OCI-M2 (cell line): ENCODE data around the gene GGT5.
A peak's percentile ranks its signal among the peaks of the same experiment; 100 is the strongest.
"Not testable (repeated sequence)": the region's sequence is repeated elsewhere in the genome, so short reads cannot be mapped to it uniquely, and the experiment has no call there.

Experiments used
- DNase-seq: peaks from one replicate; lab custom pipeline; 2025; ENCODE audit not compliant: unreplicated experiment; lab: John Stamatoyannopoulos, UW

GGT5 gene, protein sequence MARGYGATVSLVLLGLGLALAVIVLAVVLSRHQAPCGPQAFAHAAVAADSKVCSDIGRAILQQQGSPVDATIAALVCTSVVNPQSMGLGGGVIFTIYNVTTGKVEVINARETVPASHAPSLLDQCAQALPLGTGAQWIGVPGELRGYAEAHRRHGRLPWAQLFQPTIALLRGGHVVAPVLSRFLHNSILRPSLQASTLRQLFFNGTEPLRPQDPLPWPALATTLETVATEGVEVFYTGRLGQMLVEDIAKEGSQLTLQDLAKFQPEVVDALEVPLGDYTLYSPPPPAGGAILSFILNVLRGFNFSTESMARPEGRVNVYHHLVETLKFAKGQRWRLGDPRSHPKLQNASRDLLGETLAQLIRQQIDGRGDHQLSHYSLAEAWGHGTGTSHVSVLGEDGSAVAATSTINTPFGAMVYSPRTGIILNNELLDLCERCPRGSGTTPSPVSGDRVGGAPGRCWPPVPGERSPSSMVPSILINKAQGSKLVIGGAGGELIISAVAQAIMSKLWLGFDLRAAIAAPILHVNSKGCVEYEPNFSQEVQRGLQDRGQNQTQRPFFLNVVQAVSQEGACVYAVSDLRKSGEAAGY

DNA sequence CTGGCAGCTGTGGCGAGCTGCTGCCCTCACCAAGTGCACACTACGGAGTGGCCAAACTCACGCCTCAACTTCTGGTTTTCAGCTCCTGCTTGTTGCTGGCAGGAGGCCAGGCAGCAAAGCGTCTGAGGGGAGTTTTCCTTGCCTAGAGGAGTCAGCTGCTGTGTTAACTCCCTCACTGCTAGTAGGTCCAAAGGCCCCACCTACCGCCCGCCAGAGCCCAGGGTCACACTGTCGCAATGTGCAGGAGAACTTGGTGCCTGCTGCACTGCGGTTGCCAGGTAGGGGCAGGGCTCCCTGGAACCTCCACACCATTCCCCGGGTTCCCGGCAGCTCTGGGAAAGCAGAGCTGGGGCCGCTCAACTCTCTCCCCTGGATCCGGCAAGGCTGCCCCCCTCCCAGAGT, at the start of gene GGT5:
GGT5 (minus strand) TSS at position 53 of the 402 bp plus-strand sequence. CDS start 357 bp downstream, outside the sequence.
- not testable (repeated sequence) for DNase-seq

DNA sequence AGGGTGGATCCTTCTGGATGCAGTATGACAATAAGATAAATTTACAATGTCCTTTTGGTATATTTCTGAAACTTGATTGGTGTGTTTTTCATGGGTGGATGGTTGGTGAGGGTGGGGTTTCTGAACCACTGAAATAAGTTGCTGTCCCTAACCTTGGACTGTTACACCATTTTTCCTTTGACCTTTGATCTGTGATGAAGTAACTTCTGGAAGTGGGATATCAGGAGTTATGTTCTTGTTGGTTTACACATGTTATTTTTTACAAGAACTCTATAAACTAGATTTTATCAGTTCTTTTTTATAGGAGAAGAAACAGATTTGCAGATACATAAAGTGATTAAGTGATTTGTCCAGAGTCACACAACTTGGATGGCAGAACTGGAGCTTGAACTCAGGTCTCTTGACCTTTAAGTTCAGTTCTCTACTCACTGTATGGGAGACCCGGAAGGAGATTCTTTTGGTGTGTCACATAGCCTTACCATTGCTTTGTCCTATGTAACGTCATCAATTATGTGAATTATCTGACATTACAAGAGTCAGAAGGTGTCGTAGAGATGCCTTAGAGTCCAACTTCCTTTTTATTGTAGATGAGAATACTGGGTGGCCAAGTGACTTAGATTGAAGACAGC, 47.4 kb upstream of the GGT5 start:
- not testable (repeated sequence) for DNase-seq

DNA sequence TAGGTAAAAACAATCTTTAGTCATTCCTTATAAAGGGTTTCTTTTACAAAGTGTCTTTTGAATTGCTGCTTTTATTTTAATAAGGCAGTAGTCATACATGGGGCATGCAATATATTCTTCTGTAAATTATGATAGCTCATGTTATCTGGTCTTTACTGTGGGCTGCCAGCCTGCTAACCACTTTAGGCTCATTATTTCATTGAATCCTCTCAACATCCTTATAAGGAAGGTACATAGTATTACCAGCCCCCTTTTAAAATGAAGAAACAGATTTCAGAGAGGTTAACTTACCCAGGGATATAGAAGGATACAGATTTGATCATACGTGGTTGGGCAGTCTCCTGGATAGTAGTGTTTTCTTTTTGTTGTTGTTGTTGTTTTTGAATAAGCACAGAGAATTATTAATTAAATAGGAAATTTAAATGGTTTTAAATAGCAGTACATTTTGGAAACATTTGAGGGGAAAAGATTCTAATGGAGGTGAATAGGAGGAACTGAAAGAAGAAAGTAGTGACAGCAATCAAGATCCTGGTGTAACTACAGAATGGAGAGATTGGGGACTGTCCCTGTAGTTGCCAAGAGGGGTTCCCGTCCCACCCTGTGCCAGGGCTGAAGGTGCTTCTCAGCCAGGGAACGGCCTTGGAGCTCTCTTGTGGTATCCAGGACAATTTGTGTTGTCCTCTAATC, 46.8 kb upstream of the GGT5 start:
- DNase-seq = no peak

DNA sequence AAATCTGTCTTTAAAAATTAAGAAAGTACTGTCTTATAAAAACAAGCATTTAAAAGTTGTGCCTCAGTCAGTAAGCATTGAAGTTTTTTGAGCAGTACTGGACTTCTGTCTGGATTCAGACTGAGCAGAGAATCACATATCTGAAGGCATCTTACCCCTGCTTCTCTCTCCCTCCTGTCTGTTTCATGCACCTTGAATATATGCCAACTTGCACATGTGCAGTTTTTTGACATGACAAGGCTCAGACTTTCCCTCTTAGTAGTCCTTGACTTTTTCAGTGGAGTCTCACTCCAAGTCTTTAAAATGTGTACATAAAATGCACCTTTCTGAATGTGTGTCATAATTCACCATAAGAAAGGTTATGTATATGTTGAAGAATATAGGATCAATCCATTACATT, 45.6 kb upstream of the GGT5 start:
- DNase-seq = no peak

DNA sequence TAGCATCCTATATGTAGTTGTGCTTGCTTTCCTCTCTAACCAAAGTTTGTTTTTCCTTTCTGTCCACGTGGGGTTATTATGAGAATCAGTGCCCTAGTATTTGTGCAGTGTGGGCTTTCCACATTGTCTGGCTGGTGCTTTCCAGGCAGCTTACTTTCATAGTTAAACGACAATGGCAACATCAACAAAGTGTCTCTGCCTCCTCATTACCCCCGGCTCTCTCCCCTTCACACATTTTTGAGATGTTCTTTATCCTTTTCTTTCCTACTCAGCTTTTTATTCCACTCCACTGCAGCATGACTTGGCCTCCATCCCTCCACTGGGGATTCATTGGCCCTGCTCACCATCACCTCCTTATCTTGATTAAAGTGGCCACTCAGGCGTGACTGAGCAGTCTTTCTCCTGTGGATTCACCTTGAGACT, 44.9 kb upstream of the GGT5 start:
- DNase-seq = no peak

DNA sequence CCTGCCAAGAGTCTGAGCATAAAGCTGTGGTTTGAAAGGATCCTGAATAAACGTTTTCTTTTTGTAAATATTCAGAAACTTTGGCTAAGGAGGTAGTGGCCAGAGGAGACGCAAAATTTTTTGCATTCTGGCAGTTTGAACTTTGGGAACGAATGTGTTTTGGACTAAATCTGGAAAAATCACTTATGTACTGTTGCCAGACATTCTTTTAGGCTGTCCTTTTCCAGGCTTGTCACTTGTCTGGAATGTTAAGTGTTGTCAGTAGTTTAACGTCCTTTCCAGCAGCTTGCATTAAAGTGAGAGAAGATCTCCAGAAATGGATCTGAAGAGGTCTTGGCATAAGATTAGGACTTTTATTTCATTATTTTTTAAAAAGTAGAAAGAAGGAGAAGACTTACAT, 44.2 kb upstream of the GGT5 start:
- DNase-seq = no peak

DNA sequence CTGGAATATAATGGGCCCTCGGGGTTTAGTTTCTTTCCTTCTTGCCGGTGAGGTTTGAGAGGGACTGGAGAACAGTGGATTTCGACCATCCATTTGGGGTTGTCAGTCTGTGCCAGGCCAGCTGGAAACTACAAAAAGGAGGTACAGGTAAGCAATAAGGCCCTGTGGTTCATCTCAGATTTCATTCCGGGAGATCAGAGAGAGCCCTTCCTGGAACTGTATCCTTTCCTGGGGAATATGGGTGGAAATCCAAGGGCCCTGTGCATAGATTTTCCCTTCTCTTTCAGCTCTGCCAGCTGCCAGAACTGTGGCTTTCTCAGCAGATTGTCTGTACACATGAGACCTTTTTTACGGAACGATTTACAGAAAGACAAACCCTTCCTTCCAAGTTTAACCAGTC, 42.9 kb upstream of the GGT5 start:
- DNase-seq = not testable (repeated sequence)

DNA sequence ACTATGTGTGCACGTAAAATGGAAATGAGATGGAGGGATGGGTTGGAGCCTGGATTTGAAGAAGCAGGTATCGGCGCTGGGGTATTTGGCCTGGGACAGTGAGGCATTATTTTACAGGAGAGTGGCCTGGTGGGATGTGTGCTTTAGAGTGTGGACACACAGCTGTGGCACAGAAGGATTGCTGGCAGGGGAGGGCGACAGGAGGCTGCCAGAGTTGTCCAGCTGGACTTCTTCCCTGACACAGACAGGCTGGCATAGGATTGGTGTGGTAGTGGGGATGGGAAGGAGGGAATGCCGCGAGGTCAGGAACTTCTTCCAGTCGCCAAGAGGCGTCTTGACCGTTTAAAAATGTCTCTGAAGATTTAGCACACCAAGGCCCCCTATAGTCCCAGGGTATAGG, 42.3 kb upstream of the GGT5 start:
- DNase-seq = not testable (repeated sequence)

DNA sequence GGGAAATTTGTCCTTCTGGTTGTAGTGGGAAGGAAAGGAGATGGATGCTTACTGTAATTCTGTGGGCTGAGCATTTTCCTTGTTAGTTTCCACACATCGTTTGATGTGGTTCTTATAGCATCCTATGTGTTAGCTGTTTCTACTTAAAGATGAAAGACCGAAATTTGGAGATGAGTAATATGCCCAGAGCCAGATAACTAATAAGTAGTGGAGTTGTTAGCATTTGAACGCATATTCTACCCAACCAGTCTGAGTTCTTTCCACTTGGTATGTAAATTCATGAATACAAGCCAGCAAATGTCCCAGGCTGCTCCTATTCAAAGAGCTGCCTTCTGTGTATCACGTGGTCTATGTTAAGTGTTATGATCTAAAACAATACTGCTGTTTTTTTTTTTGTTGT, 40.4 kb upstream of the GGT5 start:
- no peak for DNase-seq

DNA sequence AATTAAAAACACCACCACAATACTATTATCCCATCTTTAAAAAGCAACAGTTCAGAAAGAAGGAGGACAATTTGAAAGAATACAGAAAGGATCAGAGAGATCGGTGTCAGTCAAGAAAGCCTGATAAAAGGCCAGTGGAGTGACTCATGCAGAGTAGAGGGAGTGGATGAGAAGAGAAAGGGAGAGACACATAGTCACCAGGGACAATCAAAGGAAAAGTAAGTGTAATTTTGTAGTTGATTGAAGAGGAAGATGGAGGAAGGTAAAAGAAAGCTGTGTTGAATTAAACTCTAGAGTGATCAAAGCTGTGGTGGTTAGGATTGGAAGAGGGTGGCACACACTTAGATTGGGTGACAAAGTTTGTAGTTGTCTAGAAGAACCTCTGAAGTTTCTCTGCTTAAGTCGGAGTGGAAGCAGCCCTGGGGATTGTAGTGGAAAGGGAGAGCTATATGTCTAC, 39.9 kb upstream of the GGT5 start:
- no peak for DNase-seq

DNA sequence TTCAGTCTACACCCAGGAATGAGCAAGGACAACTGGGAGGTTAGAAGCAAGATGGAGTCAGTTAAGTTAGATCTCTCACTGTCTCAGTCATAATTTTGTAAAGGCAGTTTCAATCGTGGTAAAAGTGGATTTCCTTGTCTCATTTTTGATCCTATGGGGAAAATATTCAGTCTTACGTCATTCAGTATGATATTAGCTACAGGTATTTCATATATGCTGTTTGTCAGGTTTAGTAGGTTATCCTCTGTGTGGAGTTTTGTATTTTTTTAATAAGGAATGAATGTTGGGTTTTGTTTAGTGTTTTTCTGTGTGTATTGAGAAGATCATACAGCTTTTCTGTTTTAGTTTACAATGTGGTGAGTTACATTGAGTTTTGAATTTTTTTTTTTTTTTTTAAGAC, 37.5 kb upstream of the GGT5 start:
- DNase-seq = no peak

DNA sequence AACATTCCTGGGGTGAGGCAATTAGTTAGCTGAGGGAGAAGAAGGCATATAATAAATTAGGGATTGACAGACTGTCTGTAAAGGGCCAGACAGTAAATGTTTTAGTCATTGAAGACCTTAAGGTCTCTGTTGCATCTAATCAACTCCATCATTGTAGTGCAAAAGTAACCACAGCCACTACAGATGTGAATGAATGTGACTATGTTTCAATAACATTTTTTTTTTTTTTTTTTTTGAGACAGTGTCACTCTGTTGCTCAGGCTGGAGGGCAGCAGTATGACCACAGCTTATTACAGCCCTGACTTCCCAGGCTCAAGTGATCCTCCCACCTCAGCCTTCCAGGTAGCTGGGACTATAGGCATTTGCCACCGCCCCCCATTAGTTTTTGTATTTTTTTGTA, 35.5 kb upstream of the GGT5 start:
- DNase-seq = not testable (repeated sequence)

DNA sequence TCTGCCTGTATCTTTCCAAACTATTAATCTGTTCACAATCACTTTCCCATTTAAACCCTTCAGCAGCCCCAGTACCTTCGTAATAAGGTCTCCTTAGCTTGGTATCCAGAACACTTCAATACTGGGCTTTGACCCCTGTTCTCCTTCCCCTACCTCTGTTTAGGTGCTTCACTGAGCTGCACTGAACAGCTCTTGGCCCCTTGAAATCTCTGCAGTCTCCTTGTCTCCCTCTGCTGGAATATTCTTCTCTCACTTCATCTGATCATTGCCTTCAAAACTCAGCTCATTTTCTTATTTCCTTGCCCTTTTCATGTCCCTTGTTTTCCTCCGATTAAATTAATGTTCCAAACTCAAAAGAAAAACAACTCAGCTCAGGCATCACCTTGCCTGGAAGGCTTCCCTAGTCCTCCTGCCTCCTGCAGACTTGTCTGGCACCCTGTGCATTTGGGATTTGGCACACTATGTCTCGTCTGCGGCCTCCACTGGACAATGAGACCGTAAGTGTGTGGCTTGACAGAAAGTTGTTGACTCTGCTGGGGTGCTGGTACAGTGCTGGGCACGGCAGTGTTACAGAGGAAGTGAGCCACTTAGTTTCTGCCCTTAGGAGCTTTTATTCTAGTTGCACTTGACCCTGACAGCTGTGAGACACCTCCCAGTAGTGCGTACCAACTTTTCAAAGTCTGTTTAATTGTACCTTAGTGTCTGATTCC, 30.0 kb upstream of the GGT5 start:
- not testable (repeated sequence) for DNase-seq

DNA sequence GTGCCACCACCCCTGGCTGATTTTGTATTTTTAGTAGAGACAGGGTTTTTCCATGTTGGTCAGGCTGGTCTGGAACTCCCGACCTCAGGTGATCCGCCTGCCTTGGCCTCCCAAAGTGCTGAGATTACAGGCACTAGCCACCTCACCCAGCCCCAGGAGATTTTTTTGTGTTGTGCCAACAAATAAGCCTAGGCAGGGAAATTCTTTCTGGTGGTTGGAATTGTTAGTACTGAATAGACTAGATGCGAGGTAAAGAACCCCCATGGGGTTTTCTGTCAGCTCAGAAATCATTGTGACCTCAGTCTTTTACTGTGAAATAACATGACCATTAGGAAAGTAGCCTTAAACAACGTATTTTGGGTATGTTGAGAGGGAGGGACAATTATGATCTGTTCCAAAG, 29.0 kb upstream of the GGT5 start:
- DNase-seq = not testable (repeated sequence)

DNA sequence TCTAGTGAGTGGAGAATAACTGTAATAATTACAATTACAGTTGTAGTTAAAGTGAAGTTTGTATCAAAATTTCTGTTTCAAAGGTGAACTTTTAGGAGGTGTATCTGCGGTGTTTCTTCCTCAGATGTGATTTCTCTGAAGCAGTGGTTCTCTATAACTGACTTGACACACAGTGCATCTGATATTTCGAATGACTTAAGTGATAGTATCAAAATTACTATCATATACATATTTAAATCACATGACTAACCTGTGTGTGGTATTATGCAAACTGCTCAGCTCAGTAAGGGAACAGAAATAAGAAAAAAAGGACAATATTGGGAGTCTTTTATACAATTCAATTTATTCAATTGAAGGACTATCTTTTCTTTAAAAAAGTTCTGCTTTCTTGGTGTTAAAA, 28.1 kb upstream of the GGT5 start:
- DNase-seq = not testable (repeated sequence)

DNA sequence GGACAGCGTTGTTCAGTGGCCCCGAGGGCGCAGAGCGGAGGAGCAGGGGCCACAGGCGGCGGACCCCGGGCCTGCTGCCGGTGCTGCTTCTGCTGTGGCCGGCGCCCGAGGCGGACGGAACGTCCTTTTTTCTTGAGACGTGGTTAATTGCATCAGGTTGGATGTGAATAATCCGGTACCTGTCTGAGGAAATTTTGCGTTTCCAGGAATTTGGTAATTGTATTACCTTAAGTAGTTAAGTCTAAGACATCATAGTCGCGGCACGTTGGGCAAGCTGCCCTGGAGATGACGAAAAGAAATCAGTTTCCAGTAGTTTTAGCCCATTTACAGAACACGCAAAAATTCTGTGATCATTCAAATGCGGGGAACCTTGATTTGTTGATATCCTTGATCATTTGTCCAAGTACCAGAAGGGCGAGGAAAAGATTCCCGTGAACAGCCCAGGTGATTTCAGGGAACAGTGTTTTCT, 26.5 kb upstream of the GGT5 start:
- DNase-seq = no peak

DNA sequence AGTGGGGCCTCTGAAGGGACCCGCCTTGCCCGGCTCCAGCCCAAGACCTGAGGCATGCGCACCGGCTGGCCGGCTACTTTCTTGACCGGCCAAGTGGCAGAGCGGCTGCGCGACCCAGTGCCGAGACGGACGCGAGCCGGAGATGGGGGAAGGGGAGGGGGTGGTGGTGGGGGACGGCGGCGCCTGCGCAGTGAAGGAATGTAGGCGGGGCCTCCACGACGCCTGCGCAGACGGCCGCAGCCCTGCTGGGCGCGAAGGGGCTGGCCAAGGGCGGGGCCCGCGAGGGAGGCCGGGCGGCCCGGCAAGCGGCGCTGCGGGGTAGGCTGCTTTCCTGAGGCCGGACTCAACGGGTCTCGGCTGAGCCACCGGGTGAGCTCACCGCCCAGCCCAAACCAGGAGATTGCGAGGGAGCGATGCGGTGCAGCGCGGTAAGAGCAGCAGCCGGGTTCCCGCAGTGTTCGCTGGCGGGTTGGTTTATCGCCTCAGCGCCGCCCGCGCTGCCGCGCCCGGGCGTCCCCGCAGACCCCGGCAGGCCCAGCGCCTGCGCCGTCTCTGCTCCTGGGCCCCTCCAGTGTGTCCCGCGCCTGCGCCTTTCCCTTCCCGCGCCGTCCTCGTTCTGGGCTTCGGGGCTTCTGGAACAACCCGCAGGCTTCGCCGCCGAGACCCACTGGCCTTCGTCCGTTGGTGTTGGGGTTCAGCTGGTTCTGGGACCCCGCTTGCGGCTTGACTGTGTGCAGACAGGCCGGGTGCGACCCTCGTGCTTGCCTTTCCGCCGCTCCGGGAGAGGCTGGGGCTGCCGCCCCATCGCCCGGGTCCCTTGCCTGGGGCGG, 25.9 kb upstream of the GGT5 start, which contains the start of gene SPECC1L:
SPECC1L (plus strand) TSS at position 276 of the 830 bp plus-strand sequence. CDS start 31,401 bp downstream, outside the sequence.
- peak; percentile 45 for DNase-seq

DNA sequence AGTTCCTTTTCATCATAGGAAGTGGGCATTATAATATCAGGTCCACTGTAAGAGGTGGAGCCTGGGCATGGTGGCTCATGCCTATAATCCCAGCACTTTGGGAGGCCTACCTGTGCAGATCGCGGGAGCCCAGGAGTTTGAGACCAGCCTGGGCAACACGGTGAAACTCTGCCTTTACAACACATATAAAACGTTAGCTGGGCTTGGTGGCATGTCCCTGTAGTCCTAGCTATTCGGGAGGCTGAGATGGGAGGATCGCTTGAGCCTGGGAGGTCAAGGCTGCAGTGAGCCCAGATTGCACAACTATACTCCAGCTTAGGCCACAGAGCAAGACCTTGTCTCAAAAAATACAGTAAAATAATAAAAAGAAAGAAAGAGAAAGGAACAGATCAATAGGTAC, 21.6 kb upstream of the GGT5 start:
- not testable (repeated sequence) for DNase-seq

DNA sequence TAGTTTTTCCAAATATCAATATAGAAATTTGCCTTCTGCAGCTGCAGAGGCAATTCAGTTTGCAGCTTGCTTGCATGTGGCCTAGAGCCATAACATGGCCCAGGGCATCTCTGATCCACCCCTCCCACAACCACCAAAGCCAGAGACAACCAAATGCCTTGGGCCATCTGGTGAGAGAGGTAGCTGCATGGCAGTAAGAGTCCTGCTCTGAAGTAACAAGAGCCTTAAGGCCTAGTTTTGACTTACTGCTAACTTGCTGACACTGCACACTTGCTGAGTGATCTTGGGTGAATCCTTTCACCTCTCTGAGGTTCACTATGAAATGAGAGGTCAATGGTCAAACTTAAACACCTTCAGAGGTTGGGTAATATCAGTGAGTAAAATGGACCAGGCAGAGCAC, 20.9 kb upstream of the GGT5 start:
- DNase-seq = no peak
